Suprapubic skin (tissue), 4 donors: ENCODE results near the gene CTXND2. TPM values are rescaled to one million over a fixed set of nuclear protein-coding genes. Genes with fewer than 3 reads are reported as not detected.
"Not testable (repeated sequence)": the region's sequence is repeated elsewhere in the genome, so short reads cannot be mapped to it uniquely, and the experiment has no call there.

ENCODE experiments used
- DNase-seq, 2 donors: peaks; one replicate each; pipeline ENCODE4 v3.0.0-alpha.2; 2019; ENCODE audit warnings: low spot score in 2 of 2
- H3K27ac ChIP-seq: fragments of 200-600 bp; sonication (generic); one replicate; pipeline ENCODE4 v1.5.1; 2019
- H3K27me3 ChIP-seq: fragments of 200-600 bp; sonication (generic); one replicate; pipeline ENCODE4 v1.5.1; 2019
- H3K36me3 ChIP-seq: fragments of 200-600 bp; sonication (generic); one replicate; pipeline ENCODE4 v1.5.1; 2019
- H3K4me1 ChIP-seq: fragments of 200-600 bp; sonication (generic); one replicate; pipeline ENCODE4 v1.5.1; 2019
- H3K4me3 ChIP-seq: fragments of 200-600 bp; sonication (generic); one replicate; pipeline ENCODE4 v1.5.1; 2019; ENCODE audit warnings: mild to moderate bottlenecking
- H3K9me3 ChIP-seq: fragments of 200-600 bp; sonication (generic); one replicate; pipeline ENCODE4 v1.5.1; 2019
- EP300 ChIP-seq: sonication (generic); formaldehyde crosslinking; IDR thresholded peaks from one replicate; pipeline ENCODE4 v1.6.1; 2017; ENCODE audit warnings: antibody characterized with exemption
- POLR2A ChIP-seq, 2 donors: fragments of 450-650 bp; IDR thresholded peaks; one replicate each; pipeline ENCODE4 v1.6.1; 2017; ENCODE audit warnings: antibody characterized with exemption in 2 of 2, mild to moderate bottlenecking in 2 of 2, moderate library complexity in 2 of 2
- POLR2AphosphoS5 ChIP-seq, 3 donors: sonication (generic); formaldehyde crosslinking; IDR thresholded peaks; one replicate each; pipeline ENCODE4 v1.6.1; 2017; ENCODE audit warnings: antibody characterized with exemption in 3 of 3
- WGBS: methylation state at CpG from one replicate; pipeline ENCODE4 v1.1.5; 2018; 5-methylcytosine and 5-hydroxymethylcytosine counted together
- total RNA-seq, 4 donors: library from RNA; depleted of rRNA; stranded (reverse); fragments of >200 nt; gene quantifications; one replicate each; pipeline ENCODE4 v1.1.0, GENCODE V29; 2016
- TF ChIP-seq, protein P1 (sequence below), 2 donors: fragments of 200-600 bp in 1 of 2; fragments of 450-650 bp in 1 of 2; sonication (generic) in 1 of 2; IDR thresholded peaks; one replicate each; pipeline ENCODE4 v1.5.1; 2016 to 2019; ENCODE audit warnings: antibody characterized with exemption in 2 of 2, mild to moderate bottlenecking in 1 of 2, moderate library complexity in 1 of 2

Gene CTXND2
- total RNA-seq: not detected

DNA sequence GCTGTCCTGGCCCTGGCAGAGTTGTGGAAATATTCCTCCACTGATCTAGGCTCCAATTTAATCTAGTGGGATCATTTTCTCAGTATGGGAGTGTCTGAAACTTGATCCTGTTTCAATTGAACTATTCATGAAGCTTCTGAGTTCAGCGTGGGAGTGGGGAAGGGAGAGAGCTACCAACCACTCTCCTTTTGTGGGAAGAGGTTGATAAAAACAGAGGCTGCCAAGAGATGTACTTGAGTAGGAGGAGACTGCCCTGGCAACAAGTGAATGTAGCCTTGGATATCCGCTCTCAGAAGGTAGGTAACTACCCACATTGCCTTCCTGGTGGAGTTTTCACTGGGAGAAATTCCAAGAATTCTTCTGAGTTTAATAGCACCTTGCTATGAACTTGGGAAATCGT, at the start of gene CTXND2:
Gene CTXND2, plus strand, starts transcription at position 119 of the 400 bp plus-strand sequence. CDS start 25,179 bp downstream, outside the sequence.
- H3K4me3 ChIP-seq: no peak within 1 kb of the TSS
- TF ChIP-seq POLR2A (IDR thresholded peaks at IDR 0.05): no peak

DNA sequence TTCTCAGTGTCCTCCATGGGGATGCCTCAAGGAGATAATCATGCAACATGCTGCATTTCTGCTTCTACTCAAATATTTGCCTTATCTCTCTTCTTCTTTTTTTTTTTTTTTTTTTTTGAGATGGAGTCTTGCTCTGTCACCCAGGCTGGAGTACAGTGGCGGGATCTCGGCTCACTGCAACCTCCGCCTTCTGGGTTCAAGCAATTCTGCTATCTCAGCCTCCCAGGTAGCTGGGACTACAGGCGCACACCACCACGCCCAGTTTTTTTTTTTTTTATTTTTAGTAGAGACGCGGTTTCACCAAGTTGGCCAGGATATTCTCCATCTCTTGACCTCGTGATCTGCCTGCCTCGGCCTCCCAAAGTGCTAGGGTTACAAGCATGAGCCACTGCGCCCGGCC, 46.1 kb upstream of the CTXND2 start:
- H3K27me3 ChIP-seq, H3K4me1 ChIP-seq, H3K9me3 ChIP-seq, DNase-seq, H3K27ac ChIP-seq, H3K4me3 ChIP-seq: not testable (repeated sequence)
- H3K36me3 ChIP-seq: peaks cover 45% of the 10 kb centered on the region
- 93% methylated on average over 11 of the region's 11 CpGs for WGBS

More for the DNA sequence above, at the start of gene CTXND2:
- Histone ChIP-seq H3K27ac (no peak within 1 kb of the TSS), H3K27me3 (no peaks in the 10 kb centered on the region), H3K9me3 (no peaks in the 10 kb centered on the region), H3K36me3 (no peaks in the 10 kb centered on the region), H3K4me1 (peaks cover 5% of the 10 kb centered on the region)
- 40% methylated on average over 3 of the region's 3 CpGs for WGBS
- no peak for DNase-seq

DNA sequence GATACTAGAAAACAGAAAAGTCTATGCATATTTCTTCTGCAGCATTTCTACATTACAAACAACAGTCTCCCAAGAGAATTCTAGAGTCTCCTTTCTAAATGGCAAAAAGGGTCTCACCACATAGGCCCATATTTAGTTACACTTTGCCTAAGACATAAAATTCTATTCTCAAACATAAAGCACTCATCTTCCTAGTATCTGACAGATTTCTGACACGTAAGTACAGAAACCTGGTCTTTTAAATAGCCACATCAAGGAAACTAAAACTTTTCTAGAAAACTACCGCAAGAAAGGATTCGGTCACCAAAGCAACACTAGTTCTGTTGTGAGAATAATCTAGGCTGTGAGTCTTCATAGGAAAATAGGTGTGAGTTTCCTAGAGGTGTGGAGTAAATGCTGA, 45.3 kb upstream of the CTXND2 start:
- WGBS: 96% methylated on average over 3 of the region's 3 CpGs
- Histone ChIP-seq H3K36me3 (peaks cover 41% of the 10 kb centered on the region), H3K27ac (no peak overlapping the region), H3K4me1 (no peaks in the 10 kb centered on the region), H3K27me3 (no peaks in the 10 kb centered on the region), H3K4me3 (no peak overlapping the region), H3K9me3 (no peaks in the 10 kb centered on the region)
- no peak for TF ChIP-seq EP300
- no peak for DNase-seq

DNA sequence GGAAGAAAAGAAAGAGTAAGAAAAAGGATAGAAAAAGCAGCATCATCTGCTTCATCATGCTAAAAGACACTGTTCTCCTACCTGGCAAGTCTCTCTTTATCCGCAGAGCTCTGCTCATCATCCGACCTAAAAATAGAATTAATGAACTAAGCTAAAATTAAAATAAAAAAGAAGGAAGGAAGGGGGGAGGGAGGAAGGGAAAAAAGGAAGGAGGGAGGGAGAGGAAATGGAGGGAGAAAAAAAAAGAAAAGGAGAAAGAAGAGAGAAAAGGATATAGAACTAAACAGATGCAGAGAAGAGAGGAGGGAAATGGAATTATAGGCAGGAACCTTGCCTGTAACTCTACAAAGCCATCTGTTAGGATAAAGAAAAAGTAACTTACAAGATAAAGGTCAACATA, 44.6 kb upstream of the CTXND2 start:
- Histone ChIP-seq H3K4me1 (no peaks in the 10 kb centered on the region), H3K27ac (no peak overlapping the region), H3K27me3 (no peaks in the 10 kb centered on the region), H3K9me3 (no peaks in the 10 kb centered on the region), H3K4me3 (no peak overlapping the region), H3K36me3 (peaks cover 39% of the 10 kb centered on the region)
- TF ChIP-seq POLR2A (IDR thresholded peaks at IDR 0.05) (no peak), EP300 (no peak), POLR2AphosphoS5 (IDR thresholded peaks at IDR 0.05) (no peak)
- TF ChIP-seq, protein P1, sequence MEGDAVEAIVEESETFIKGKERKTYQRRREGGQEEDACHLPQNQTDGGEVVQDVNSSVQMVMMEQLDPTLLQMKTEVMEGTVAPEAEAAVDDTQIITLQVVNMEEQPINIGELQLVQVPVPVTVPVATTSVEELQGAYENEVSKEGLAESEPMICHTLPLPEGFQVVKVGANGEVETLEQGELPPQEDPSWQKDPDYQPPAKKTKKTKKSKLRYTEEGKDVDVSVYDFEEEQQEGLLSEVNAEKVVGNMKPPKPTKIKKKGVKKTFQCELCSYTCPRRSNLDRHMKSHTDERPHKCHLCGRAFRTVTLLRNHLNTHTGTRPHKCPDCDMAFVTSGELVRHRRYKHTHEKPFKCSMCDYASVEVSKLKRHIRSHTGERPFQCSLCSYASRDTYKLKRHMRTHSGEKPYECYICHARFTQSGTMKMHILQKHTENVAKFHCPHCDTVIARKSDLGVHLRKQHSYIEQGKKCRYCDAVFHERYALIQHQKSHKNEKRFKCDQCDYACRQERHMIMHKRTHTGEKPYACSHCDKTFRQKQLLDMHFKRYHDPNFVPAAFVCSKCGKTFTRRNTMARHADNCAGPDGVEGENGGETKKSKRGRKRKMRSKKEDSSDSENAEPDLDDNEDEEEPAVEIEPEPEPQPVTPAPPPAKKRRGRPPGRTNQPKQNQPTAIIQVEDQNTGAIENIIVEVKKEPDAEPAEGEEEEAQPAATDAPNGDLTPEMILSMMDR (IDR thresholded peaks at IDR 0.05): no peak
- no peak for DNase-seq
- WGBS: 47% methylated on average over 2 of the region's 2 CpGs

DNA sequence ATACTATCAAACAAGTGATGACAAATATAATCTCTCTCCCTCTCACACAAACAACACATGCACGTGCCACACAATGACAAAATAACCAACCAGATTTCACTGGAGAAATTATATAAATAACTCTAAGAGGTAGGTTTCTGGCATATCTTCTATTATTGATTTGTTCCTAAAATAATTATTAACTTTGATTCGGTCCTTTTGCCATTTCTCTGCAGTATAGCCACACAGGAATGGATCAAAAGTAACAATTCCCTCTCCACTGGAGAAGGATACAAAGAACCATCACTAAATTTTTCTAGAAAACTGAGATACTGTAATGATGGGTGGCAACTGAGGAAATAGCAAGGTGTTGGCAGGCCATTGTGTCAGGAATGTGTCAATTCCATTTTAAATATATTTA, 44.0 kb upstream of the CTXND2 start:
- H3K27ac ChIP-seq: no peak overlapping the region
- H3K9me3 ChIP-seq: no peaks in the 10 kb centered on the region
- no peak overlapping the region for H3K4me3 ChIP-seq
- DNase-seq: no peak
- peaks cover 40% of the 10 kb centered on the region for H3K36me3 ChIP-seq
- H3K27me3 ChIP-seq: no peaks in the 10 kb centered on the region
- no peaks in the 10 kb centered on the region for H3K4me1 ChIP-seq
- TF ChIP-seq EP300: no peak
- TF ChIP-seq POLR2A (IDR thresholded peaks at IDR 0.05): no peak
- TF ChIP-seq POLR2AphosphoS5 (IDR thresholded peaks at IDR 0.05): no peak
- TF ChIP-seq, protein P1 (IDR thresholded peaks at IDR 0.05): no peak
- 78% methylated on average over 2 of the region's 2 CpGs for WGBS

DNA sequence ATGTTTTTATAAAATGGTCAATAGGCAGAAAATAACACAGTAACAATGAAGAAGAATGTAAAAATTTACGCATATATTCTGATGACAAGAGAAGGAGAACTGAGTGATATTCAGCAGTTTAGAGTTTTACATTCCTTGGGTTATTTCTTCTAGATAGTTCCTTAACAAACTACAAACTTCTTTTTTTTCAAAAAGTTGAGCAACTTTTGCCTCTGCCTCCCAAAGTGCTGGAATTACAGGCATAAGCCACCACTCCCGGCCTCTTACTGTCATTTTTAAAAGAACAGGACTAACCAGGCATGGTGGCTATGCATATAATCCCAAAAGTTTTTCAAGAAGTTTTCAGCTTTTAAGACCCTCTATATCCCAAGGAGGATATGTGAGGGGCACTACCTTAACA, 43.5 kb upstream of the CTXND2 start:
- H3K4me3 ChIP-seq: no peak overlapping the region
- TF ChIP-seq, protein P1 (IDR thresholded peaks at IDR 0.05): no peak
- no peak for TF ChIP-seq POLR2A (IDR thresholded peaks at IDR 0.05)
- no peak for TF ChIP-seq POLR2AphosphoS5 (IDR thresholded peaks at IDR 0.05)
- no peak for TF ChIP-seq EP300
- no peaks in the 10 kb centered on the region for H3K9me3 ChIP-seq
- peaks cover 42% of the 10 kb centered on the region for H3K36me3 ChIP-seq
- H3K27me3 ChIP-seq: no peaks in the 10 kb centered on the region
- peaks cover 2% of the 10 kb centered on the region for H3K4me1 ChIP-seq
- H3K27ac ChIP-seq: no peak overlapping the region
- no peak for DNase-seq
- 81% methylated on average over 2 of the region's 2 CpGs for WGBS

DNA sequence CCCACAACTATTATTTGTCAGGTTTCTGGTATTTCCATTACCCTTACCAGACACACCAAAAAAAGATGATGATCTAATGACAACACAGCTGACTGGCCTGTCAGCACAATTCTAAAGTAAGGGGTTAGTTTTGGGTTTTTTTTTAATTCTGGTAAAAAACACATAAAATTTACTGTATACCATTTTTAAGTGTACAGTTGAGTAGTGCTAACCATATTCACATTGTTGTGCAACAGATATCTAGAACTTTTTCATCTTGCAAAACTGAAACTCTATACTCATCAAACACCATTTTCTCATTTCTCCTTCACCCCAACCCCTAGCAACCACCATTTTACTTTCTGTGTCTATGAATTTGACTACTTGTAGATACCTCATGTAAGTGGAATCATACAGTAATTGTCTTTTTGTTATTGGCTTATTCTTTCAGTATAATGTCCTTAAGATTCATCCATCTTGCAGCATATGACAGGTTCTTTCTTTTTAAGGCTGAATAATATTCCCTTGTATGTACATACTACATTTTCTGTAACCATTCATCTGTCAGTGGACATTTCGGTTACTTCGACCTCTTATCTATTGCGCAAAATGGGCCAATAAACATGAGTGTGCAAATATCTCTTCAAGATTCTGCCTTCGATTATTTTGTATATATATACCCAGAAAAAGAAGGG, 40.3 kb upstream of the CTXND2 start:
- H3K4me1 ChIP-seq: peaks cover 2% of the 10 kb centered on the region
- H3K27ac ChIP-seq: no peak overlapping the region
- TF ChIP-seq POLR2A (IDR thresholded peaks at IDR 0.05): no peak
- no peak for TF ChIP-seq POLR2AphosphoS5 (IDR thresholded peaks at IDR 0.05)
- TF ChIP-seq, protein P1 (IDR thresholded peaks at IDR 0.05): no peak
- no peak for TF ChIP-seq EP300
- no peak overlapping the region for H3K4me3 ChIP-seq
- 96% methylated on average over 4 of the region's 4 CpGs for WGBS
- H3K9me3 ChIP-seq: no peaks in the 10 kb centered on the region
- peaks cover 44% of the 10 kb centered on the region for H3K36me3 ChIP-seq
- H3K27me3 ChIP-seq: no peaks in the 10 kb centered on the region
- DNase-seq: no peak

DNA sequence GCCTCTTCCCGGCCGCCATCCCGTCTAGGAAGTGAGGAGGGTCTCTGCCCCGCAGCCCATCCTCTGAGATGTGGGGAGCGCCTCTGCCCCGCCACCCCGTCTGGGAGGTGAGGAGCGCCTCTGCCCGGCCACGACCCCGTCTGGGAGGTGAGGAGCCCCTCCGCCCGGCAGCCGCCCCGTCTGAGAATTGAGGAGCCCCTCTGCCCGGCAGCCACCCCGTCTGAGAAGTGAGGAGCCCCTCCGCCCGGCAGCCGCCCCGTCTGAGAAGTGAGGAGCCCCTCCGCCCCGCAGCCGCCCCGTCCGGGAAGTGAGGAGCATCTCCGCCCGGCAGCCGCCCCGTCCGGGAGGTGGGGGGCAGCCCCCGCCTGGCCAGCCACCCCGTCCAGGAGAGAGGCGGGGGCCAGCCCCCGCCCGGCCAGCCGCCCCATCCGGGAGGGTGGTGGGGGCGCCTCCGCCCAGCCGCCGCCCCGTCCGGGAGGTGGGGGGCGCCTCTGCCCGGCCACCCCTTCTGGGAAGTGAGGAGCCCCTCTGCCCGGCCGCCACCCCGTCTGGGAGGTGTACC, 36.1 kb upstream of the CTXND2 start:
- H3K27me3 ChIP-seq, DNase-seq, H3K9me3 ChIP-seq, H3K4me1 ChIP-seq, H3K27ac ChIP-seq, H3K4me3 ChIP-seq: not testable (repeated sequence)
- H3K36me3 ChIP-seq: peaks cover 70% of the 10 kb centered on the region
- 100% methylated on average over 9 of the region's 49 CpGs for WGBS

DNA sequence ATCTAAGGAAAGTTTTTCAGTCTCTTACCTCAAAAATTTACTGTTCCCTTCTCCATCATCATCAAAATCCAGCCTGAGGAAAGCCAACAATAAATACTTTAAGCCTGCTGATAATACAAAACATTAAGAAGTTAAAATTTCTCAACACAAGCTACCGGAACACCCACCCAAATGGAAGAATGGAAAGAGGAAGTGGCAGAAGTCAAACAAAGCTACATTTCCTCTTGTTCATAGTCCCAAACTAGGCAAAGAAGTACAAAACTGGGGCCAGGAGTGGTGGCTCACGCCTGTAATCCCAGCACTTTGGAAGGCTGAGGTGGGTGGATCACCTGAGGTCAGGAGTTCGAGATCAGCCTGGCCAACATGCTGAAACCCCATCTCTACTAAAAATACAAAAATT, 34.2 kb upstream of the CTXND2 start:
- 92% methylated on average over 3 of the region's 3 CpGs for WGBS
- peaks cover 83% of the 10 kb centered on the region for H3K36me3 ChIP-seq

More for the DNA sequence above, 34.2 kb upstream of the CTXND2 start:
- not testable (repeated sequence) for H3K9me3 ChIP-seq, H3K27ac ChIP-seq, H3K4me1 ChIP-seq, H3K4me3 ChIP-seq, DNase-seq, H3K27me3 ChIP-seq
